GM23338 (cell line): ENCODE results near the gene STARD8. TPM values are rescaled to one million over a fixed set of nuclear protein-coding genes. Genes with fewer than 3 reads are reported as not detected.

Source experiments
- ATAC-seq: fragments of 200-7000 bp; cut with Tn5 transposase; 3 replicates; pipeline ENCODE4 v1.9.1; 2020
- DNase-seq: peaks from one replicate; pipeline ENCODE4 v3.0.0-alpha.2; 2015; ENCODE audit warnings: low spot score
- H2AFZ ChIP-seq: fragments of 200-600 bp; sonication (generic); 2 replicates; pipeline ENCODE4 v1.8.0; 2016; ENCODE audit warnings: antibody characterized with exemption, mild to moderate bottlenecking, moderate library complexity
- H3F3A ChIP-seq: fragments of 200-600 bp; sonication (generic); replicated peaks from 2 replicates; pipeline ENCODE4 v1.8.0; 2017; ENCODE audit warnings: antibody characterized with exemption, mixed run types, low read depth
- H3K27ac ChIP-seq: fragments of 200-600 bp; sonication (generic); 2 replicates; pipeline ENCODE4 v1.6.1; 2016; ENCODE audit warnings: low read depth
- H3K27me3 ChIP-seq: fragments of 200-600 bp; sonication (generic); 2 replicates; pipeline ENCODE4 v1.8.0; 2016; ENCODE audit warnings: mild to moderate bottlenecking, mixed run types, moderate library complexity; ENCODE audit not compliant: insufficient read depth
- H3K36me3 ChIP-seq: fragments of 200-600 bp; sonication (generic); 2 replicates; pipeline ENCODE4 v1.8.0; 2016; ENCODE audit warnings: mild to moderate bottlenecking; ENCODE audit not compliant: insufficient read depth
- H3K4me1 ChIP-seq: fragments of 200-600 bp; sonication (generic); 2 replicates; pipeline ENCODE4 v1.8.0; 2016; ENCODE audit warnings: mild to moderate bottlenecking, moderate library complexity; ENCODE audit not compliant: insufficient read depth
- H3K4me2 ChIP-seq: fragments of 200-600 bp; sonication (generic); 2 replicates; pipeline ENCODE4 v1.7.1; 2017; ENCODE audit warnings: mixed run types
- H3K4me3 ChIP-seq: fragments of 200-600 bp; sonication (generic); 2 replicates; pipeline ENCODE4 v1.6.1; 2016; ENCODE audit warnings: mixed run types
- H3K79me2 ChIP-seq: fragments of 200-600 bp; sonication (generic); replicated peaks from 2 replicates; pipeline ENCODE4 v1.8.0; 2017; ENCODE audit warnings: mild to moderate bottlenecking; ENCODE audit not compliant: insufficient read depth
- H3K9me2 ChIP-seq: fragments of 200-600 bp; sonication (generic); 2 replicates; pipeline ENCODE4 v1.8.0; 2017; ENCODE audit not compliant: insufficient read depth
- H4K20me1 ChIP-seq: fragments of 200-600 bp; sonication (generic); replicated peaks from 2 replicates; pipeline ENCODE4 v1.8.0; 2017; ENCODE audit warnings: mild to moderate bottlenecking; ENCODE audit not compliant: insufficient read depth
- H3K27ac Mint-ChIP-seq: 2 replicates; pipeline ENCODE4 v1.8.0; 2020; ENCODE audit warnings: inconsistent platforms, mild to moderate bottlenecking, moderate library complexity, mixed read lengths
- H3K27me3 Mint-ChIP-seq: 3 replicates; pipeline ENCODE4 v1.8.0; 2022; ENCODE audit warnings: low read depth, mild to moderate bottlenecking, moderate library complexity, mixed read lengths, inconsistent platforms; ENCODE audit not compliant: insufficient read depth, poor library complexity
- H3K36me3 Mint-ChIP-seq: 3 replicates; pipeline ENCODE4 v1.8.0; 2021; ENCODE audit warnings: low read depth, mild to moderate bottlenecking, inconsistent platforms, moderate library complexity, mixed read lengths
- H3K4me1 Mint-ChIP-seq: 3 replicates; pipeline ENCODE4 v1.8.0; 2020; ENCODE audit warnings: mild to moderate bottlenecking, inconsistent platforms, mixed read lengths
- H3K4me3 Mint-ChIP-seq: 3 replicates; pipeline ENCODE4 v1.8.0; 2021; ENCODE audit warnings: moderate library complexity, mild to moderate bottlenecking, inconsistent platforms, mixed read lengths
- H3K9me3 Mint-ChIP-seq: 3 replicates; pipeline ENCODE4 v1.8.0; 2020; ENCODE audit warnings: moderate library complexity, mild to moderate bottlenecking, inconsistent platforms, mixed read lengths
- EZH2 ChIP-seq: fragments of 200-600 bp; sonication (generic); IDR thresholded peaks from one replicate; pipeline ENCODE4 v1.8.0; 2017; ENCODE audit warnings: antibody characterized with exemption, mild to moderate bottlenecking, low read depth; ENCODE audit not compliant: unreplicated experiment
- EZH2phosphoT487 ChIP-seq: fragments of 200-600 bp; sonication (generic); IDR thresholded peaks from one replicate; pipeline ENCODE4 v1.8.1; 2018; ENCODE audit warnings: antibody characterized with exemption; ENCODE audit not compliant: unreplicated experiment
- JUNB ChIP-seq: IDR thresholded peaks from one replicate; pipeline ENCODE4 v1.6.1; 2016; ENCODE audit warnings: antibody characterized with exemption; ENCODE audit not compliant: unreplicated experiment
- POLR2AphosphoS5 ChIP-seq: IDR thresholded peaks from 2 replicates; pipeline ENCODE4 v1.6.1; 2016; ENCODE audit warnings: antibody characterized with exemption, low read depth
- STAT1 ChIP-seq: IDR thresholded peaks from one replicate; pipeline ENCODE4 v1.6.1; 2016; ENCODE audit warnings: antibody characterized with exemption; ENCODE audit not compliant: unreplicated experiment
- polyA plus RNA-seq: library from polyadenylated mRNA; unstranded; fragments of >200 nt; fragmentation: Nextera tagmentation; extraction: Ambion mirVana; gene quantifications from 2 replicates; pipeline ENCODE4 v1.2.1, GENCODE V29; 2016
- total RNA-seq: library from RNA; depleted of rRNA; stranded (reverse); fragments of >200 nt; shearing (Covaris generic); gene quantifications from 2 replicates; pipeline ENCODE4 v1.2.3, GENCODE V29; 2014
- TF ChIP-seq, protein P1 (sequence below), 2 experiments: fragments of 200-600 bp in 1 of 2; sonication (generic) in 1 of 2; conservative IDR thresholded peaks; 2 replicates each; pipeline versions ENCODE4 v1.5.1 to v1.6.1; 2016 to 2017; ENCODE audit warnings: antibody characterized with exemption in 2 of 2, low read depth in 2 of 2, mild to moderate bottlenecking in 2 of 2, moderate library complexity in 1 of 2
- TF ChIP-seq, protein P2 (sequence below): IDR thresholded peaks from 2 replicates; pipeline ENCODE4 v1.6.1; 2016; ENCODE audit warnings: antibody characterized with exemption

STARD8 gene
- total and polyA plus RNA-seq, 2 experiments from 2014 or later, result 0.74 to 5.6 TPM

DNA sequence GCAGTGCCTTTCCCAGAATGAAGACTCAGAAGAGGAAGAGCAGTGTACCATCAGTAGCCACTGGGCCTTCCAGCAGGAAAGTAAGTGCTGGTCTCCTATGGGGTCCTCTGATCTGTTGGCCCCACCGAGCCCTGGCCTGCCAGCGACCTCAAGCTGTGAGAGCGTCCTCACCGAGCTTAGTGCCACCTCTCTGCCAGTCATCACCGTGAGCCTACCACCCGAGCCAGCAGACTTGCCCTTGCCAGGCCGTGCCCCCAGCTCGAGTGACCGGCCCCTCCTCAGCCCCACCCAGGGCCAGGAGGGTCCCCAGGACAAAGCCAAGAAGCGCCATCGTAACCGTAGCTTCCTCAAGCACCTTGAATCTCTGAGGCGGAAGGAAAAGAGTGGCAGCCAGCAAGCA is 69.7 kb downstream of the STARD8 start:
- no peaks in the 10 kb centered on the region for H3K27me3 ChIP-seq
- no peak overlapping the region for H3K4me2 ChIP-seq
- Mint-ChIP-seq H3K27me3 (no peaks in the 10 kb centered on the region), H3K9me3 (peaks cover 3% of the 10 kb centered on the region; the same call in 2 of the 3 replicates), H3K36me3 (no peaks in the 10 kb centered on the region; the same call in 2 of the 3 replicates), H3K4me1 (peaks cover 10% of the 10 kb centered on the region), H3K27ac (no peak overlapping the region), H3K4me3 (no peak overlapping the region)
- no peaks in the 10 kb centered on the region for H3K4me1 ChIP-seq
- no peaks in the 10 kb centered on the region for H3F3A ChIP-seq
- no peak for DNase-seq
- no peak overlapping the region for H3K27ac ChIP-seq
- ATAC-seq, result no peak
- TF ChIP-seq, protein P1, sequence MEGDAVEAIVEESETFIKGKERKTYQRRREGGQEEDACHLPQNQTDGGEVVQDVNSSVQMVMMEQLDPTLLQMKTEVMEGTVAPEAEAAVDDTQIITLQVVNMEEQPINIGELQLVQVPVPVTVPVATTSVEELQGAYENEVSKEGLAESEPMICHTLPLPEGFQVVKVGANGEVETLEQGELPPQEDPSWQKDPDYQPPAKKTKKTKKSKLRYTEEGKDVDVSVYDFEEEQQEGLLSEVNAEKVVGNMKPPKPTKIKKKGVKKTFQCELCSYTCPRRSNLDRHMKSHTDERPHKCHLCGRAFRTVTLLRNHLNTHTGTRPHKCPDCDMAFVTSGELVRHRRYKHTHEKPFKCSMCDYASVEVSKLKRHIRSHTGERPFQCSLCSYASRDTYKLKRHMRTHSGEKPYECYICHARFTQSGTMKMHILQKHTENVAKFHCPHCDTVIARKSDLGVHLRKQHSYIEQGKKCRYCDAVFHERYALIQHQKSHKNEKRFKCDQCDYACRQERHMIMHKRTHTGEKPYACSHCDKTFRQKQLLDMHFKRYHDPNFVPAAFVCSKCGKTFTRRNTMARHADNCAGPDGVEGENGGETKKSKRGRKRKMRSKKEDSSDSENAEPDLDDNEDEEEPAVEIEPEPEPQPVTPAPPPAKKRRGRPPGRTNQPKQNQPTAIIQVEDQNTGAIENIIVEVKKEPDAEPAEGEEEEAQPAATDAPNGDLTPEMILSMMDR (conservative IDR thresholded peaks at IDR 0.05; ENCODE audit: low read depth in 2 of 2), result no peak
- TF ChIP-seq EZH2phosphoT487, result no peak
- TF ChIP-seq EZH2, result no peak
- TF ChIP-seq STAT1, result no peak
- TF ChIP-seq POLR2AphosphoS5, result no peak
- TF ChIP-seq, protein P2, sequence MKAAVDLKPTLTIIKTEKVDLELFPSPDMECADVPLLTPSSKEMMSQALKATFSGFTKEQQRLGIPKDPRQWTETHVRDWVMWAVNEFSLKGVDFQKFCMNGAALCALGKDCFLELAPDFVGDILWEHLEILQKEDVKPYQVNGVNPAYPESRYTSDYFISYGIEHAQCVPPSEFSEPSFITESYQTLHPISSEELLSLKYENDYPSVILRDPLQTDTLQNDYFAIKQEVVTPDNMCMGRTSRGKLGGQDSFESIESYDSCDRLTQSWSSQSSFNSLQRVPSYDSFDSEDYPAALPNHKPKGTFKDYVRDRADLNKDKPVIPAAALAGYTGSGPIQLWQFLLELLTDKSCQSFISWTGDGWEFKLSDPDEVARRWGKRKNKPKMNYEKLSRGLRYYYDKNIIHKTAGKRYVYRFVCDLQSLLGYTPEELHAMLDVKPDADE, result no peak
- no peak overlapping the region for H2AFZ ChIP-seq
- H3K79me2 ChIP-seq, result no peaks in the 10 kb centered on the region
- H3K9me2 ChIP-seq, result no peaks in the 10 kb centered on the region
- H4K20me1 ChIP-seq, result no peaks in the 10 kb centered on the region
- no peaks in the 10 kb centered on the region for H3K36me3 ChIP-seq
- no peak overlapping the region for H3K4me3 ChIP-seq

DNA sequence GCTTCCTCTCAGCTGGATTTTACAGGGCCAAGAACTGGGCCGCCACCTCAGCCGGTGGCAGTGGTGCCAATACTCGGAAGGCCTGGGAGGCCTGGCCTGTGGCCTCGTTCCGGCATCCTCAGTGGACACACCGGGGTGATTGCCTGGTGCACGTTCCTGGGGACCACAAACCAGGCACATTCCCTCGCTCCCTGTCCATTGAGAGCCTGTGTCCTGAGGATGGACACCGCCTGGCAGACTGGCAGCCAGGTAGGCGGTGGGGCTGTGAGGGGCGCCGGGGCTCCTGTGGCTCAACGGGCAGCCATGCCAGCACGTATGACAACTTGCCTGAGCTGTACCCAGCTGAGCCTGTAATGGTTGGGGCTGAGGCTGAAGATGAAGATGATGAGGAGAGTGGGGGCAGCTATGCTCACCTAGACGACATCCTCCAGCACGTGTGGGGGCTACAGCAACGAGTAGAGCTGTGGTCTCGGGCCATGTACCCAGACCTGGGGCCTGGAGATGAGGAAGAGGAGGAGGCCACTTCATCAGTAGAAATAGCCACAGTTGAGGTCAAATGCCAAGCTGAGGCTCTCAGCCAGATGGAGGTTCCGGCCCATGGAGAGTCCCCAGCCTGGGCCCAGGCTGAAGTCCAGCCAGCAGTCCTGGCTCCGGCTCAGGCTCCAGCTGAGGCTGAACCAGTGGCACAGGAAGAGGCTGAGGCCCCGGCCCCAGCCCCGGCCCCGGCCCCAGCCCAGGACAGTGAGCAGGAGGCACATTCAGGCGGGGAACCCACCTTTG is 70.4 kb downstream of the STARD8 start:
- H3K27me3 ChIP-seq, result no peaks in the 10 kb centered on the region
- no peak overlapping the region for H3K4me3 ChIP-seq
- no peaks in the 10 kb centered on the region for H3K4me1 ChIP-seq
- no peak overlapping the region for H3K27ac ChIP-seq
- Mint-ChIP-seq H3K27me3 (peaks cover 3% of the 10 kb centered on the region), H3K4me1 (peaks cover 10% of the 10 kb centered on the region), H3K27ac (no peak overlapping the region), H3K36me3 (no peaks in the 10 kb centered on the region; the same call in 2 of the 3 replicates), H3K4me3 (no peak overlapping the region), H3K9me3 (peaks cover 3% of the 10 kb centered on the region; the same call in 2 of the 3 replicates)
- DNase-seq (no peak), ATAC-seq (no peak)
- no peaks in the 10 kb centered on the region for H3K9me2 ChIP-seq
- no peaks in the 10 kb centered on the region for H3K79me2 ChIP-seq
- no peak overlapping the region for H2AFZ ChIP-seq
- H3K4me2 ChIP-seq, result no peak overlapping the region
- H3K36me3 ChIP-seq, result no peaks in the 10 kb centered on the region
- no peak for TF ChIP-seq JUNB
- TF ChIP-seq, protein P2, result no peak
- no peak for TF ChIP-seq POLR2AphosphoS5
- no peaks in the 10 kb centered on the region for H3F3A ChIP-seq
- no peaks in the 10 kb centered on the region for H4K20me1 ChIP-seq
